ENCODE results near the gene DSCAML1.

The DSCAML1 gene

DNA sequence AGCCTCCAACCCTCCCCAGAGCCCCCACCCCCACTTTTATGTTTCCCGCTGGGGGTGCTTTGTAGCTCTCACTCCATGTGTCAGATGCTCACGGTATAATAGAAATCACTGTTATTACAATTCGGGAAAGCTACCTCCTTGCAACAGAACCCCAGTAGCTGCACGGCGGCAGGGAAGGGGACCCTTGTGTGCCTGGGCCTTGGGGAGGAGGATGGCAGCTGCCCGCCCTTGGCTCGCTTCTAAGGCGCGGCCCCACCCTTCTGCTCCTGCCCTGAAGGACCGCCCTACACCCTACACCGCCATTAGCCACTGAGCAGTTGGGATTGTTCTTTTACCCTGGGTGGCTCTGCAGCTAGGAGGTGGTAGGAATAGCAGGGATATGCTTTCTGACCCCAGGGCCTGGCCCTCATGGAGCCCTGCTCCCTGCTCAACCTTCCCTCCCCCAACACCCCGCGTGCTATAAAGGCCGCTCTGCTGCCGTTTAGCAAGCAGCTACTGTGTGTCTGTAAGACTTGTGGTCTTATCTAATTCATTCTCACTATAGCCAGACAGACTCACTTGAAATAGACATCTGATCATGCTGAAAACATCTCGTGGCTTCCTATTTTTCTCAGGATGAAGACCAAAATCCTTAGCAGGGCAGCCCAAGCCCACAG is 249.7 kb downstream of the DSCAML1 start:
- DNase-seq (ENCODE audit: low read depth): no peak

DNA sequence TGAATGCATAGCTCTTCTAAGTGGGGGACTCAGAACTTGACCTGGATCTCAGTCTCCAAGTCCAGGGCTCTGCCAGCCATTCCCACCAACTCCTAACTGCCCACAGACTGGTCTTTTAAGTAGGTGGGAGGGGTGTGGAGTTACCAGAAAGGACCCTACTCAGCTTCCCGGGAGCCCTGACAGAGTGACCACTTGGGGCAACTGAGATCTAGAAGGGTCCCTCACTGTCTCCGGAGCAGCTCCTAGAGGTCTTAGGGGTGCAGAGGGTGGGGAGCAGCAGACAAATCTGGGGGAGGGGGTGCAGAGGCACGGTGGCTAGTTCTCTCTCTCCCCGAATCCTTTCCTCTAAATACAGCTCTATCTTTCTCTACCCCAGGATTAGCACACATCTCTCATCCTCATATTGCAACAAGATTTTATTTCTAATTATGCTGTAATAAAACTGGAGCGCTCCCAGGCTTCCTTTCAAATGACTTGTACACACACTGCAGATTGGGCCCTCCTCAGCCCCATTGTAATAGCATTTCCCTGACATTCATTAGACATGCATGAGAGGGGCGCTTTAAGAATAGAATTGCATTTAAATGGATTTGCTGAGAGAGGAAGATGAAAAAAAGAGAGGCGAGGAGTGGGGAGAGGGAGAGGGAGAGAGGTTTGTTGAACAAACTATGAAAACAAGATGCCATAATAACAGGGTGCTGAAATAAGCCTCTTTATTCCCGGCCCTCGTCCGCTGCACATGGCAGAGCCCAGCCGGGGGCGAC is 250.4 kb downstream of the DSCAML1 start:
- no peak for DNase-seq (ENCODE audit: low read depth)

DNA sequence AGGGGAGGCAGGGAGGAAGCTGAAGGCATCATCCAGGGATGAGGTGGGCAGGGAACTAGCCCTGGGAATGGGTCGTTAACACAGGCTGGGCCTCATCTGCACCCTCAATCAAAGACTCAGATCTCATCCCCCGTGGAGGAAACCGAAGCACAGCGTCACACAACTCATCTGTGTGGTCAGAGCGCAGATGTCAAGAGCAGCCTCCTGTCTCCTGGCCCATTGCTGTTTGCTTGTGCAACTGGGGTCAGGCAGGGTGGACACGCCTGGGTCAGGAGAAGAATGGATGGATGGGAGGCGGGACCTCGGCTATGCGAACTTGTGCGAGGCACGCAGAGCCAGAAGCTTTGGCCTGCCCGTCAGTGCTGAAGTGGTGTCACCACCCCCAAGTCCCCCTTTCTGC is 251.3 kb downstream of the DSCAML1 start:
- no peak for DNase-seq (ENCODE audit: low read depth)

DNA sequence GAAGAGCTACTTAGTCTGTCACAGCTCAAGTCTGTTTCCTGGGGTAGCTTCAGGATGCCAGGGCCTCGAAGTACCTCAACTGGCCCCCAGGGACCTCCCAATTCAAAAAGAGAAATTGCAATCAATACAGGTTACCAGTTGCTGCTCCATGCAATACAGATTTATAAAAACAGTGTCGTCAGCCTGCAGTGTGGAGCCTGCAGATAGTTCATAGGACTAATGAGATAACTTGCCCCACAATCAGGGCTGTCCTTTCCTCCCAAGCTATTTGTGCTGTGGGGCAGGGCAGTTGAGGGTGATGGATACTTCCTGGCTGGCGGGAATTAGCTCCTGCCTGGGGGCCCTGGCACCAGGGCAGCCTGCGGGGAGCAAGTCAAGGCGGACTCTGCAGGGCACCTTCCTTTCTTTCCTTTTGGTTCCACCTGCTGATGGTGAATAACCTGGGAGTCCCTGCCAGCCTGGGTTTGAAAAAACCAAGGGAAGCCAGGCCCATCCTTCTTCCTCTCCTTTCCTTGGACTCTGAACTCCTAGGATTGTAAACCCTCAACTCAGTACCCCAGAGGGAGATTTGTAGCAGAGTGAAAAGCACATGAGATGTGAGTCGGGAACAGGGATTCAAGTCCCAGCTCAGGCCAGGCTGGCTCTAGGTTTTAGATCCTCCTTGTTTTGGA is 252.8 kb downstream of the DSCAML1 start:
- no peak for DNase-seq (ENCODE audit: low read depth)

DNA sequence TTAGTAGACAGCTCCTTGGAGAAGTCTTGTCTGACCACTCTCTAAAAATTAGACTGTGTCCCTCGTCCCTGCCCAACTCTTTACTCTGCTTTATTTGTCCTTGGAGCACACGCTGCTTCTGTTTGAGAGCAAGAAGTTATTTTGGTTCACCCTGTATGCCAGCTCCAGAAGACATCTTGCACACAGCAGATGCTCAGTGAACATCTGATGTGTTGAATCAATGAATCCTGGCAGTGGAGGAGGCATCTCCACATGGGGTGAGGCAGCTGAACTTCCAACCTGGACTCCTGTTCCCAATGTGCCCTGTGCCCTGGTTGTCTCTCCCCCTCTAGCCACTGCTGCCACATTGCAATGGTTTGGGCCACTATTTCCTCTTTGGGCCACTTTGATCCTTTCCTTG is 255.8 kb downstream of the DSCAML1 start:
- DNase-seq (ENCODE audit: low read depth): no peak

DNA sequence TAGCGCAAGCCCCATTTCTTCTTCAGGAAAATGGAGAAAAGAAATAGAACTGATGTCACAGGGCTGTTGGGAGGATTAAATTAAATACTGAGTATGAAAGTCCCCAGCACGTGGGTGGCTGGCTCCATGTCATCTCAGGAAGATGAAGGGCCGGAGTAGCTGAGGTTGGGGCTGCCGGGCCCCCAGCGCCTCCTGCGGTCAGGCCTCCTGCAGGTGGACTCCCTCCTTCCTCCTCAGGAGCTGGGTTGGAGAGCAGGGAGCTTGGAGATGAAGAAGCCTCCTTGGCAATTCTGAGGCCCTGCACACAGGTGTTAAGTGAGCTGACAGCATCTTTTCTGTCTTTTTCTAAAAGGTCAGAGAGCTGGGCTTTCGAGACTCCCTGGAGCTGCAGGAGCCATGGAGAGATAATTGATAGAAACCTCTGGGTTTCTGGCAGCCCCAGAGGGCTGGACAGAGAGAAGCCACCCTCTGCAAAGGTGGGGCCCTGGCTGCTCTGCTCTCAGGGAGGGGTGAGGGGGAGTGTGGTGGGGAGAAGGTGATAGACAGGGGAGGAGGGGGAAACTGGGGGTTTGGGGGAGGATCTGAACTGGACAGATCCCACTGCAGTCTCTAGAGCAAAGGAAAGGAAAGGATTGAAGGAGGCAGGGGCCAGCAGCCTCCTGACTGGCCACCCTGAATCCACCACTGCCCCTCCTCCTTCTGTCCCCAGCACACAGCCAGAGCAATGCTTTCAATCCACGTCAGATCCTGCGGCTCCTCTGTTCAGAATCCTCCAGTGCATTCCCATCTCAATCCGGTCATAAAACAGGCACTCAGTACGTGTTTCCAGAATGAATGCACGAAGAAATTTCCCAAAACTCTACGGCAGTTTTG is 258.5 kb downstream of the DSCAML1 start:
- no peak for DNase-seq (ENCODE audit: low read depth)

DNA sequence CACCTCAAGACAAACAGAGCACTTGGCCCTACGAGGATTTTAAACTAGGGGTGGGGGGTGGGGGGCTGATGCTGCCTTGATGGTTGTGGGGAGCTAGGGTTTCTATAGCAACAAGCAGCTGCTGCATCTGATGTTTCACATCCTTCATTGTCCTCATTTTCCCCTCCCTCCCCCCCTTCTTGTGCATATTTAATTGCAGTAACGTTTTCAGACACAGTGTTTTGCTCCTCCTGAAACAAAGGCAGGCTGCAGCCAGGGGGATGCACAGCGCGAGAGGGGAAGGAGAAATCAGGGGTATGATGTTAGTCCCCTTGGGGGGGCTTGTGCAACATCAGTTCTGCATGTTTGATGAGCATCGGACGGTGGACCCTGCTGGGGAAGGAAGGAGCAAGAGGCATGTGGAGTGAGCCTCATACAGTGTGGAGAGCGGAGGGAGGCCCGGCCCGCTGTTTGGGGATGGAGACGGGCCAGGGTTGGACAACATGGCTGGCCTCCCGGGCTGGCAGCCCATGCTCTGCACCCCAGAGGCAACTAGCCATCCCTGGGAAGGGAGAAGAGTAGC is 261.1 kb downstream of the DSCAML1 start:
- DNase-seq (ENCODE audit: low read depth): no peak

DNA sequence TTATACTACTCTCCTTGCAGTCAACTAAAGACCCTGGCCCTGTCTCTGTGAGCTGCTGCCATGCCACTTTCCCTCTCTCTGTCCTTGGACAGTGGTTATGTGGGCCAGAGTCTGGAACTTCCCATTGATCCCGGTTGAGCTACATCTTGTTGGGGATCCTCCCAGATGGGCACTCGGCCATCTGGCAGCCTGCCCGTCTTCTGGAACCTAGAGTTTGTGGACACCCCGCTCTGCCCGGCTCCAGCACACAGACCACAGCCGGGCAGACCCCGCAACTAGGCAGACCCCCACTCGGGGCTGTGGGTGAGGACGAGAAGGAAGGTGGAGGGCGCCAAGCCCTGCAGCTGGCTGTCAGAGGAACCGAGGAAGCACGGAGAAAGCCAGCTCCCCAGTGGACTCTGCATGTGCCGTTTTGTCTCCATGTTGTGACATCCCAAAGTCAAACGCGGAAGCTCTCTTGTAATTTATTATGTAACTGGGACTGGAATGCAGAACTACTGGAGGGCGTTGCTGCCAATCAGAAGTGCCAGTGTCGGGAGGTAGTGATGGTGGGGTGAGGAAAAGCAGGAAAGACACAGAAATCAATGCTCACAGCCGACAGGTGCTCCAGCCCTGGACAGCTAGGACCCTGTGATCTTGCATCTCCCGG is 261.7 kb downstream of the DSCAML1 start:
- no peak for DNase-seq (ENCODE audit: low read depth)

DNA sequence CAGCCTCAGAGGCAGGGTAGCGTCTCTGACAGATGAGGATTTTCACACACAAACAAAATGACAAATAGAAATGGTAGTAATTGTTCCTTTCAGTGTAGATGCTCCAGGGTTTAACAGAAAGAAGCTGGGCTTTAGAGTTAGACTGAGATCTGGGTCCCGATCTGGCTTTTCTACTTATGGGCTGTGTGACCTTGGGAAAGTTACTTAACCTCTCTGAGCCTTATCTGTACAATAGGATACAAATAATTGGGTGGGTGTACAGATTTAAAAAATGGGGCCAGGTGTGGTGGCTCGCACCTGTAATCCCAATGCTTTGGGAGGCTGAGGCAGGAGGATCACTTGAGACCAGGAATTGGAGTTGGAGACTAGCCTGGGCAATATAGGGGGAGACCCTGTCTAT is 264.4 kb downstream of the DSCAML1 start:
- no peak for DNase-seq (ENCODE audit: low read depth)

DNA sequence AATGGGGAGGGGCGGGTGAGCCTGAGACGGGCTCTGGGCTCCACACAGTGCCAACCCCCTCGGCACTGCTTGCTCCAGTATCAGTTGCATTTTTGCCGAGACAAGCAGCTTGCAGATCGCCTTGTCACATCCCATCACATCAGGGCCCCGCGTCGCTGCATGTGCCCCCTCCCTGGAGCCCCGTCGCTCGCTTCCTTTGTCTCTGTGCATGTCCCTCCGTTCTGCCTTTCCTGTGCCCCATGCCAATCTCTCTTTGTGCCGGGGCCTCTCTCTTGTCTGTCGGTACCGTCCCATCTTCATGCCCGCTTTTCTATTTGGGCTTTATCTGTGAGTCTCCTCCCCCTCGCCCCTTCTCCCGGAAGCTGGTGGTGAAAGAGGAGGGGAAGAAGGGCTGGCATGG is 267.2 kb downstream of the DSCAML1 start:
- DNase-seq (ENCODE audit: low read depth): no peak

DNA sequence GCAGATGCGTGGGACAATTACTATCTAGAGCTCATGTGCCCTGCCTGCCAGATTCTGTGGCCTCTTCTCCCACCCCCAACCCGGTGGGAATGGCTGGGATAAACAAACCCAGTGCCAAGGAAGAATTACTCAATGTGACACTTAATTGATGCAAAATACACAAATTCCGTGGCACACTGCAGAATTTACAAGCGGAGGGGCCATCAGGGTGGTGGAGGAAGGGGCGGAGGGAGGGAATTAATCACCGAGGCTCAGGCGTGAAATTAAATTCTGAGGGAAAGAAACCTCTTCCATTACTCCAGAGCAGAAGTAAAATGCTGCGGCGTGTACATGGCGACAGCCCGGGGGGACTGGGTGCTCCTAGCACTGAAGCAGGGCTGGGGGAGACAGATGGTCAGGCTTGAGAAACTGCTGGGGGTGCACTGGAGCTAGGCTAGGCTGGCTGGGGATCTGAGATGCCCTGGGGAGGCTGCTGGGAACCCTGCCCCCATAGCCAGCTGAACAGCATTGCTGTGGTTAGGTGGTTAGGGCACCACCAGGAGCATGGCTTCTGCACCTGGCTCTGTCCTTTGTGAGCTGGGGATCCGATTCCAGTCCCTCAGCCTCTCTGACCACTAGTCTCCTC is 268.8 kb downstream of the DSCAML1 start:
- DNase-seq (ENCODE audit: low read depth): no peak

DNA sequence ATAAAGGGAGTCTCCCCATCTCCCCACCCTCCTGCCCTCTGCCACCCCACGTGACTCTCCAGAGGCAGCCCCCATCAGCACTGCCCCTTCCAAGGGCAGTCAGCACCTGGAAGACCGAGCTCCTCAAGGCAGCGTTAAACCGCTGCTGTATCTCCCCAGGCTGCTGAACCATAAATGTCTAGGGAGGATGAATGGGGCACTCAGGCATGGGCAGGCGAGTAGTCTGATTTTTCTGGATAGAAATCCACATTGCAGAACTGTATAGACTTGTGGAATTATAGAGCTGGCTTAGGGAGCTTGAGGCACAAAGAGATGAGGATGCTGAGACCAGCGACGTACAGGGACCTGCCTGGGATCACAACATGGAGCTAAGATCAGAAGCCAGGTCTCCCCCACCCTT is 269.7 kb downstream of the DSCAML1 start:
- no peak for DNase-seq (ENCODE audit: low read depth)

DNA sequence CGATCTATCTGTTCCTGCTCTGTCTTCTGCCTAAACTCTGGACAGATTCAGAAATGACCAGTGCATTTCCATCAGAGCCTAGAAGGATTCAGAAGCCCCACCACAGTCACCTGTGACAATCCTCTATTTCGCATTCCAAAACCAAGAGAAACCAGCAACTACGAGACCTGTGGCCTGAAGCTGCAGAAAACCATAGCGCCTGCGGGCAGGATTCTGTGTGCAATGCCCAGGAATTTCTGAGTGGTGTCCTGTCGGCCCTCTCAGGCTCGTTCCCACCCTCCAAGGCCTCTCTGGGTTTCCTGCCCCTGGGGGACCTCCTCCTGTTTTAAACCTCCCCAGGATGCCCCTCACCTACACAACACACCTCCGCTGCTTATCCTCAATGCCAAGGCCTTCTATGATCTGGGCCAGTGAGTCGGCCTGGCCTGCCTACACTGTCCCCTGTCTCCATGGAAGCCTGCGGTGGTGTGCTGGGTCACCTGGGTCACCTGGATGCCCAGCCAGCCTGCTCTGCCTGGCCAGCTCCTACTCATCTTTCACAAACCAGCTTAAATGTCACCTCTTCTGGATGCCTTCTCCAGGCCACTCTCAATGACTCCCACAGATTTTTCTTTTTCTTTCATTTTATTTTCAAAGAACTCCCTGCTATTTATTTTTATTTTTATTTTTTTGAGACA is 271.0 kb downstream of the DSCAML1 start:
- DNase-seq (ENCODE audit: low read depth): no peak

DNA sequence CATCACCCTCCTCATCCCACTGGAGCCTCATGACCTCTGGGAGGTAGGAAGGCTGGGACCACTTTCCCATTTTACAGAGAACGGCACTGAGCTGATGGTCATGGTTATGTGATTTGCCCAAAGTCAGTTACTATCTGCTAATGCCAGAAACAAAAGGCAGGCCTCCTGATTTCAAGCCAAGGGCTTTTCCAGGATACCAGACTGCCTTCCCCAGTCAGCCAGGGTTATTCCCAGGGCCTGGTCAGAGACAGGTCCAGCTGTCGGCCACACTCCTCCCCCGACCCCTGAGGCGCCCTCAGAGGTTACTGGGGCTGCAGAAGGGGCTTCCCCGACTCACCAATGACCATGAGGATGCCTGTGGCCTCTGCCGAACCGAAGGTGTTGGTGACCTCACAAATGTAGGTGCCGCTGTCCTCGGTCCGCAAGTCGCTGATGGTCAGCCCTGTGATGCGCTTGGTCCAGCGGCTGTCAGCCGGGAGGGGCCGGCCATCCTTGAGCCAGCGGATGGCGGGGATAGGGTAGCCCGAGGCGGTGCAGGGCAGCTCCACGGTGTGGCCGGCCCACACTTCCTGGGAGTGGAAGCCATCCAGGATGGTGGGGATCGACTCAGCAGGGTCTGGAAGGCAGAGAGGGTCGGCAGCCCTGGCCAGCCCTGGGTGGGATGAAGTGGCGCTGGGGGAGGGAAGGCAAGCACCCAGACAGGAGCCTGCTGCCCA is 272.4 kb downstream of the DSCAML1 start:
- no peak for DNase-seq (ENCODE audit: low read depth)

DNA sequence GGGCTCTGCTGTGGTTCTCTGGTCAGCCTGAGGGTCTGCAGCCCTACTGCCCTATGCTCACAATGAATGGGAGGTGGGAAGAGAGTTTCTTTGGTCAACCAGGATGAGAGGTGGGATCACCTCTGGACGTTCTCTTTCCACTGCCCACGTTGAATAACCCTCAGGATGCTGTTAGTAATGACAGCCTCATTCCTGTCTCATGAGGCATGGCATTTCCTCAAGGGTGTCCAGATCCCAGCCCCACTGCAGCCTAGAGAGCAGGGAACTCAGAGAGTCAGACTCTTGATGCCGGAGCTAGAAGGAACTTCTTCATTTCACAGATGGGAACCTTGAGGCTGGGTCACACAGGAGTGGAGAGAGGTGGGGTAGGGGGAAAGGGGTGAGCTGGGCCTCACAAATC is 273.3 kb downstream of the DSCAML1 start:
- DNase-seq (ENCODE audit: low read depth): no peak

DNA sequence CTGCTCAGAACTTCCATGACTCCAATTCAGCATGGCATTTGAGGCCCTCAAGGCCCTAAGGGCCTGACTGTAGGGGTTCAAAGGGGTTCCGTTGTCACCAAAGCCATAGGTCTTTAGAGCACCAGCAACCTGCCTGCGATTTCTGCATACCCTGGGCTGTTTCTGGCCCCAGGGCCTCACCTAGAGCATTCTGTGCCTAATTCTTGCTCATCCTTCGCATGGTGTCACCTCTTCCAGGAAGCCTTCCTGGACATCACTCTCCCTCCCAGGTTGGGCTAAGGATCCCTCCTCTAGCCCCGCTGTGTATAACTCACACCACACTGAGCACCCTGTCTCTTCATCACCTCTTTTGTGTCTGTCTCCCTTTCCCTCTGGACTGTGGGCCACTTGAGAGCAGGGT is 275.0 kb downstream of the DSCAML1 start:
- DNase-seq (ENCODE audit: low read depth): no peak

DNA sequence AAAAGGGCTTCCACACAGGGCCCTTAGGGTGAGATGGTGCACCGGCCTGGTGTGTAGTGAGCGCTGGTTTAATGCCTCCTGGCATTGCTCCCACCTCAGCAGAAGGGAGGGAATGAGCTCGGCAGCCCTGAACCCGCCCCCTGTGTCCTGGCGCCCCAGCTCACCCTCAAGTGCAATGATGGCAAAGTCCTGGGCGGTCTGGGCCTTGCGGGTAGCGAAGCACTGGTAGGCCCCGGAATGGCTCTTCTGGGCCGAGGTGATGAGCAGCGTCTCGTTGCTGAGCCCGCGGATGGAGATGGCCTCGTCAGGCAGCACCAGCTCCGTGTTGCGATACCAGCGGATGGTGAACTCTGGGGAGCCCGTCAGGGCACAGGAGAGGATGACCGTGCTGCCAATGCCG is 276.1 kb downstream of the DSCAML1 start:
- DNase-seq (ENCODE audit: low read depth): no peak

DNA sequence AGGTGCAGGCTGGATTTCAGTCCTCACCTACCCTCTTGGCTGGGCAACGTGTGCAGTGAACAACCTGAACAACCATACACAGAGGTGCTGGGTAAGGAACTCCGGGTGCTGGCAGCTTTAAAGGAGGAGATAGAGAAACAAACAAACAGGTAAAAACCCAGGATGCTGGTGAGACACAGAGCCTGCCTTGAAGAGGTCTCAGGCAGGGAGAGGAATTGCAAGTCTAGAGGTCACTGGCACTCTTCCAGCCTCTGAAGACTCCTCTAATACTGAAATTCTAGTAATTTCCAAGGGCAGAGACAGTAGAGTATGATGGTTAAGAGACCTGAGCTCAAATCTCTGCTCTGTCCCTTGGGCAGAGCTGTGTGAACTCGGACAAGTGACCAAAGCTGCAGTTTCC is 276.8 kb downstream of the DSCAML1 start:
- DNase-seq (ENCODE audit: low read depth): no peak

DNA sequence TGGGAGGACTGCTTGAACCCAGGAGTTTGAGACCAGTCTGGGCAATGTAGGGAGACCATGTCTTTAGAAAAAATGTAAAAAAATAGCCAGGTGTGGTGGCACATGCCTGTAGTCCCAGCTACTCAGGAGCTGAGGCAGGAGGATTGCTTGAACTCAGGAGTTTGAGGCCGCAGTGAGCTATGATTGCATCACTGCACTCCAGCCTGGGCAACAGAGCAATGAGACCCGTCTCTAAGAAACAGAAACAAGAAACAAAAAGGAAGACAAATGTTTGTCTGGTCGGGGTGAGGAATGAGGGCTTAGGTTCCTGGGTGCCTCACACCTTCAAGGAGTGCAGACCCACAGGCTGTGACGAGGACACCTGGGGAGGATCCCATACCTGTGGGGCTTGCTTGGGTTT is 277.4 kb downstream of the DSCAML1 start:
- no peak for DNase-seq (ENCODE audit: low read depth)

DNA sequence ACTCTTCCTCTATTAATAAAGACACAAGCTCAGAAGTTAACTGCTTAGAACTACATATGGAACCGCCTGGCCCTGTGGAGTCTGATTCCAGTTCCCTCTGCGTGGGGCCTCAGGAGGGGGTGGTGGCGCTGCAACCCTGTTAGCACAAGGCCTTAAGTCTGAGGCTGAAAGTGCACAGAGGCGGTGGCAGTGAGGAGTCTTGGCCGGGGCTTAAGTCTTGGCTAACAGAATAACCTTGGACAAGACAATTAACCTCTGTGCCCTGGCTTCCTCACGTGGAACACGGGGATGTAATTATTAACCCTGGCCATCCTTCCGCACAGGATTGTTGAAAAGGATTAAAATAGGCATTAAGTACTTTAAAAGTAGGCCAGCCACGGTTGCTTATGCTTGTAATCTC is 277.8 kb downstream of the DSCAML1 start:
- no peak for DNase-seq (ENCODE audit: low read depth)
